Measurements from ENCODE around the gene ARFRP1. TPM values are rescaled to one million over a fixed set of nuclear protein-coding genes. Genes with fewer than 3 reads are reported as not detected.

ARFRP1 gene
- total and polyA plus RNA-seq, 2 of the 13 experiments (the other 11 are each of a cell fraction or from before 2014, with no cell fraction given): 32.0 to 51.1 TPM

GRCh38 chr20:63737695-63737944, 29.8 kb upstream of the ARFRP1 start (continued):
- TF ChIP-seq ZSCAN21 (CRISPR knock-in tag; IDR thresholded peaks at IDR 0.05; ENCODE audit: borderline replicate concordance) (0 out of 2 replicates have a peak, but pooled peaks have one; percentile 81), ATF1 (CRISPR knock-in tag; IDR thresholded peaks at IDR 0.05) (no peak), ZNF772 (CRISPR knock-in tag; IDR thresholded peaks at IDR 0.05) (0 out of 2 replicates have a peak, but pooled peaks have one; percentile 79), IKZF4 (CRISPR knock-in tag; IDR thresholded peaks at IDR 0.05; ENCODE audit: borderline replicate concordance, low read depth, not compliant biosample characterization) (peak; percentile 73)

- TSS peak; percentile 37 for BruUV-seq (replicated peaks)
- H3K27ac ChIP-seq (ENCODE audit: extremely low read length, insufficient read depth, low read length): peak overlapping the region; percentile 93
- ChIA-PET POLR2A (interaction anchor here (0.5 to 7.3 kb wide), 23 partner anchors 10 to 299 kb away, joined by 3 to 190 read pairs (median 4); partner anchors contain the start of genes ARFRP1, C20orf204, GMEB2 and SAMD10), CTCF (ENCODE audit: low intra/inter-chr PET ratio, low total read pairs) (interaction anchor here (2.5 kb wide), 1 partner anchor 30 kb away, joined by 8 read pairs; the partner anchor contains the start of genes ARFRP1 and ZGPAT)
- H3K27me3 ChIP-seq (ENCODE audit: control insufficient read depth in 1 of 2, insufficient read depth in 2 of 2, low read length in 2 of 2): no peaks in the 10 kb centered on the region
- peaks cover 27 to 35% of the 10 kb centered on the region in 2 experiments for H3K36me3 ChIP-seq (replicated peaks in 1 of 2; ENCODE audit: control insufficient read depth in 1 of 2, insufficient read depth in 2 of 2, low read length in 2 of 2)
- no peak overlapping the region for H2AFZ ChIP-seq (ENCODE audit: low read length)
- H3K4me1 ChIP-seq (ENCODE audit: insufficient read depth, low read length): peaks cover 51% of the 10 kb centered on the region
- in situ Hi-C loops (cut with HindIII; ENCODE audit: extremely low pct_ligation_motif_present, low pct_unique_long_range_greater_than_20kb): no loop called here
- FAIRE-seq (no peak), ATAC-seq (peak; percentile 34), DNase-seq (ENCODE audit: low spot score) (peak; percentile 60)
- peak overlapping the region; percentile 72 for H3K9ac ChIP-seq (ENCODE audit: insufficient read depth, low read depth, low read length)
- 30% methylated on average over 15 of the region's 30 CpGs for WGBS (ENCODE audit: low lambda C conversion rate)
- no peaks in the 10 kb centered on the region for H3K9me3 ChIP-seq (ENCODE audit: low read length)
- H3K79me2 ChIP-seq (ENCODE audit: insufficient read depth, low read length): peaks cover 35% of the 10 kb centered on the region
- peak overlapping the region; percentile 46 to 93 (median 85); a peak in 5 of 6 replicates for H3K4me3 ChIP-seq (replicated peaks in 1 of 3; ENCODE audit: insufficient read depth in 1 of 3, low read depth in 2 of 3, low read length in 3 of 3)
- intact Hi-C loops (cut with micrococcal nuclease; ENCODE audit: unreplicated experiment): loop anchor here (5.0 kb wide), 1 partner anchor 200 kb away; the partner anchor contains the start of gene PTK6
- H3K4me2 ChIP-seq (ENCODE audit: low read depth, low read length): peak overlapping the region; percentile 90
- H4K20me1 ChIP-seq (ENCODE audit: insufficient read depth, low read length): no peaks in the 10 kb centered on the region
- TF ChIP-seq ZBTB37 (CRISPR knock-in tag; IDR thresholded peaks at IDR 0.05) (peak; percentile 64; the same call in 1 of the 2 replicates), AKAP8 (CRISPR knock-in tag; IDR thresholded peaks at IDR 0.05) (peak; percentile 95), ZNF709 (CRISPR knock-in tag; IDR thresholded peaks at IDR 0.05) (no peak), TERF1 (CRISPR knock-in tag; IDR thresholded peaks at IDR 0.05) (peak; percentile 89; the same call in 1 of the 2 replicates), GPN1 (CRISPR knock-in tag; IDR thresholded peaks at IDR 0.05; ENCODE audit: borderline replicate concordance) (peak; percentile 18; the same call in 1 of the 2 replicates), CBX5 (CRISPR knock-in tag; IDR thresholded peaks at IDR 0.05; ENCODE audit: borderline replicate concordance) (no peak; the same call in 1 of the 2 replicates), ZNF546 (CRISPR knock-in tag; conservative IDR thresholded peaks at IDR 0.05) (no peak), ZNF747 (CRISPR knock-in tag; IDR thresholded peaks at IDR 0.05; ENCODE audit: borderline replicate concordance) (peak; percentile 87; the same call in 1 of the 2 replicates), ETV5 (CRISPR knock-in tag; IDR thresholded peaks at IDR 0.05; ENCODE audit: borderline replicate concordance) (peak; percentile 25)
Observed at GRCh38 chr20:63736893-63737694, 29.3 kb upstream of the ARFRP1 start.
